Aorta (tissue), 5 donors: ENCODE data around the gene BRCA1. TPM values are rescaled to one million over a fixed set of nuclear protein-coding genes. Genes with fewer than 3 reads are reported as not detected.
"Not testable (repeated sequence)": the region's sequence is repeated elsewhere in the genome, so short reads cannot be mapped to it uniquely, and the experiment has no call there.

Experiments used
- ATAC-seq: fragments of 200-7000 bp; cut with Tn5 transposase; one replicate; pipeline ENCODE4 v1.9.1; 2022; ENCODE audit warnings: moderate library complexity; ENCODE audit not compliant: low FRiP score
- DNase-seq, 2 donors: peaks; one replicate each; pipeline ENCODE4 v3.0.0-alpha.2; 2020
- H3K27ac ChIP-seq, 2 donors: one replicate each; pipeline ENCODE4 v1.5.1; 2013; ENCODE audit warnings: low read length in 2 of 2, mild to moderate bottlenecking in 2 of 2, moderate library complexity in 2 of 2, control low read depth in 1 of 2, inconsistent platforms in 1 of 2, low read depth in 1 of 2
- H3K27me3 ChIP-seq, 2 donors: one replicate each; pipeline ENCODE4 v1.6.1; 2013; ENCODE audit warnings: control low read depth in 1 of 2, low read length in 1 of 2, mild to moderate bottlenecking in 1 of 2, moderate library complexity in 1 of 2; ENCODE audit not compliant: insufficient read depth in 2 of 2, control insufficient read depth in 1 of 2
- H3K36me3 ChIP-seq, 2 donors: one replicate each; pipeline ENCODE4 v1.6.1; 2013; ENCODE audit warnings: control low read depth in 1 of 2, low read length in 1 of 2, mild to moderate bottlenecking in 1 of 2; ENCODE audit not compliant: insufficient read depth in 2 of 2, control insufficient read depth in 1 of 2
- H3K4me1 ChIP-seq, 2 donors: one replicate each; pipeline ENCODE4 v1.6.1; 2013; ENCODE audit warnings: low read length in 2 of 2, control low read depth in 1 of 2, mild to moderate bottlenecking in 1 of 2, moderate library complexity in 1 of 2; ENCODE audit not compliant: insufficient read depth in 2 of 2, control insufficient read depth in 1 of 2
- H3K4me3 ChIP-seq, 2 donors: one replicate each; pipeline ENCODE4 v1.5.1; 2013; ENCODE audit warnings: low read length in 2 of 2, control low read depth in 1 of 2, mild to moderate bottlenecking in 1 of 2
- H3K9me3 ChIP-seq: one replicate; pipeline ENCODE4 v1.6.1; 2013; ENCODE audit warnings: mild to moderate bottlenecking, low read length; ENCODE audit not compliant: control insufficient read depth
- WGBS, 2 donors: extraction: QIAGEN DNeasy Blood & Tissue Kit; methylation state at CpG; one replicate each; pipeline ENCODE4 v1.1.7; 2013; 5-methylcytosine and 5-hydroxymethylcytosine counted together
- intact Hi-C, 2 donors: fragments of 100-400 bp; cut with DNase I; formaldehyde crosslinking; loops; one replicate each; pipeline versions ENCODE4 v1.14.2 to v1.15.0; 2022
- polyA plus RNA-seq, 2 donors: library from polyadenylated mRNA; stranded (reverse); fragments of 200-250 nt; gene quantifications; one replicate each; pipeline ENCODE4 v1.2.3, GENCODE V29; 2013
- total RNA-seq, 2 donors: library from RNA; stranded (reverse); fragmentation: NEBNext Ultra II Directional; extraction: Animal tissue kit (Norgen Biotek cat#: 25700); gene quantifications; one replicate each; pipeline ENCODE4 v1.2.1, GENCODE V29; 2021
- donor health status: healthy with polysubstance abuse.
- donor health status: Bipolar disorder and iron deficiency.
- donor health status: DM: no; HTN: no; CAD: no.
- donor health status: DM: no; HTN: no; CAD: no.
- donor health status: DM: yes; HTN: yes; CAD: no.

Gene BRCA1
- total and polyA plus RNA-seq, 4 donors, result 0.38 to 6.6 (median 3.2) TPM

- ATAC-seq (no peak), DNase-seq (no peak)
- WGBS, 2 donors, result 95 to 97% methylated on average over 6 of the region's 6 CpGs
- Histone ChIP-seq H3K27me3 (no peaks in the 10 kb centered on the region), H3K27ac (no peak overlapping the region), H3K36me3 (no peaks in the 10 kb centered on the region), H3K4me1 (no peaks in the 10 kb centered on the region), H3K4me3 (no peak overlapping the region), H3K9me3 (no peaks in the 10 kb centered on the region)
- intact Hi-C loops, result no loop called here
These were observed 56.4 kb downstream of the BRCA1 start for GRCh38 chr17:43068570-43069367.

GRCh38 chr17:43062984-43063638, 62.1 kb downstream of the BRCA1 start:
- no peak for ATAC-seq
- Histone ChIP-seq H3K4me1 (no peaks in the 10 kb centered on the region), H3K27ac (no peak overlapping the region), H3K9me3 (no peaks in the 10 kb centered on the region), H3K27me3 (no peaks in the 10 kb centered on the region), H3K36me3 (no peaks in the 10 kb centered on the region), H3K4me3 (no peak overlapping the region)
- 93% methylated on average over 10 of the region's 10 CpGs for WGBS, 2 donors
- intact Hi-C loops, result no loop called here
- DNase-seq, result no peak

- no peaks in the 10 kb centered on the region for H3K9me3 ChIP-seq
- 95 to 96% methylated on average over 7 of the region's 7 CpGs for WGBS, 2 donors
- ATAC-seq (no peak), DNase-seq (no peak)
- intact Hi-C loops, result no loop called here
- no peak overlapping the region for H3K4me3 ChIP-seq
- no peak overlapping the region for H3K27ac ChIP-seq
- no peaks in the 10 kb centered on the region for H3K27me3 ChIP-seq
- no peaks in the 10 kb centered on the region for H3K4me1 ChIP-seq
- no peaks in the 10 kb centered on the region for H3K36me3 ChIP-seq
These were observed 69.1 kb downstream of the BRCA1 start for GRCh38 chr17:43056051-43056450.

- DNase-seq, H3K27me3 ChIP-seq, H3K4me1 ChIP-seq, H3K27ac ChIP-seq, H3K9me3 ChIP-seq, ATAC-seq, H3K4me3 ChIP-seq, intact Hi-C loops, H3K36me3 ChIP-seq: not testable (repeated sequence)
- 97% methylated on average over 7 of the region's 7 CpGs for WGBS, 2 donors
These were observed 72.2 kb downstream of the BRCA1 start for GRCh38 chr17:43053008-43053407.

GRCh38 chr17:43051969-43052368, 73.2 kb downstream of the BRCA1 start:
- no peaks in the 10 kb centered on the region for H3K36me3 ChIP-seq
- no peaks in the 10 kb centered on the region for H3K27me3 ChIP-seq
- DNase-seq (no peak), ATAC-seq (no peak)
- WGBS, 2 donors, result 87 to 95% methylated on average over 1 of the region's 1 CpG
- H3K27ac ChIP-seq, result no peak overlapping the region
- intact Hi-C loops, result no loop called here
- H3K4me3 ChIP-seq, result no peak overlapping the region
- no peaks in the 10 kb centered on the region for H3K9me3 ChIP-seq
- no peaks in the 10 kb centered on the region for H3K4me1 ChIP-seq

- Histone ChIP-seq H3K27me3 (no peaks in the 10 kb centered on the region), H3K9me3 (no peaks in the 10 kb centered on the region), H3K27ac (no peak overlapping the region), H3K4me1 (no peaks in the 10 kb centered on the region), H3K36me3 (no peaks in the 10 kb centered on the region), H3K4me3 (no peak overlapping the region)
- DNase-seq (no peak), ATAC-seq (no peak)
- intact Hi-C loops, result no loop called here
- 88 to 94% methylated on average over 4 of the region's 4 CpGs for WGBS, 2 donors
These were observed 81.1 kb downstream of the BRCA1 start for GRCh38 chr17:43044024-43044423.

- H3K27ac ChIP-seq, result no peak overlapping the region
- no peaks in the 10 kb centered on the region for H3K36me3 ChIP-seq
- ATAC-seq, result no peak
- H3K27me3 ChIP-seq, result no peaks in the 10 kb centered on the region
- no peaks in the 10 kb centered on the region for H3K9me3 ChIP-seq
- H3K4me3 ChIP-seq, result no peak overlapping the region
- no peak for DNase-seq
- no peaks in the 10 kb centered on the region for H3K4me1 ChIP-seq
- intact Hi-C loops, result no loop called here
These were observed 81.9 kb downstream of the BRCA1 start for GRCh38 chr17:43043307-43043706.

GRCh38 chr17:43042025-43042628, 83.0 kb downstream of the BRCA1 start:
- H3K27ac ChIP-seq, result no peak overlapping the region
- H3K9me3 ChIP-seq, result no peaks in the 10 kb centered on the region
- no peaks in the 10 kb centered on the region for H3K36me3 ChIP-seq
- ATAC-seq, result no peak
- no peak overlapping the region for H3K4me3 ChIP-seq
- WGBS, 2 donors, result 75 to 79% methylated on average over 5 of the region's 5 CpGs
- no peaks in the 10 kb centered on the region for H3K27me3 ChIP-seq
- DNase-seq, result no peak
- no peaks in the 10 kb centered on the region for H3K4me1 ChIP-seq
- intact Hi-C loops, result no loop called here

- H3K36me3 ChIP-seq, result no peaks in the 10 kb centered on the region
- H3K4me1 ChIP-seq, result no peaks in the 10 kb centered on the region
- no peak overlapping the region for H3K27ac ChIP-seq
- DNase-seq (no peak), ATAC-seq (no peak)
- H3K9me3 ChIP-seq, result no peaks in the 10 kb centered on the region
- no peaks in the 10 kb centered on the region for H3K27me3 ChIP-seq
- 80 to 94% methylated on average over 2 of the region's 2 CpGs for WGBS, 2 donors
- intact Hi-C loops, result no loop called here
- H3K4me3 ChIP-seq, result no peak overlapping the region
These were observed 84.5 kb downstream of the BRCA1 start for GRCh38 chr17:43040655-43041054.
